ENCODE data around the gene MAGEF1.

The MAGEF1 gene

DNA sequence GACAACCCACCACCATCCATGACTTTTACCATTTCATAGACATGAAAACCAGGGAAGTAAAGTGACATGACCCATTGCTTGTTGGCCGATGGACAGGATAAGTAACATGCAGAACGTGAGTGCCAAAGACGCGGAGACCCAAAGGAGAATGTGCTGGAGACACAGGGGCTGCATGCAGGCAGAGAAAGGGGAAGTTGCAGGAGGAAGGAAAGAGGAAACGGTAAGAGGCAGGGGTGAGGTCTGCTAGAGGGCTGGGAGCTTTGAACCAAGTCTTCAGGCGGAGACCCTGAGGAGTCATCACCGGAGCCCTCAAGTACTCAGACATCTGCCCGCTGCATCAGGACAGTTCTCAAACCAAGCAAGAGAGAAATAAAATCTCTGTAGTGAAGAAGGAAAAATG is 34.9 kb downstream of the MAGEF1 start:
- Mint-ChIP-seq H3K9me3 (no peaks in the 10 kb centered on the region), H3K4me1 (peaks cover 3% of the 10 kb centered on the region), H3K36me3 (no peaks in the 10 kb centered on the region), H3K27ac (no peak overlapping the region), H3K27me3 (peaks cover 2% of the 10 kb centered on the region), H3K4me3 (no peak overlapping the region)

- H3K27ac Mint-ChIP-seq = no peak overlapping the region
- H3K4me3 Mint-ChIP-seq = no peak overlapping the region
- peaks cover 2% of the 10 kb centered on the region for H3K27me3 Mint-ChIP-seq
- H3K9me3 Mint-ChIP-seq = no peaks in the 10 kb centered on the region
- no peaks in the 10 kb centered on the region for H3K36me3 Mint-ChIP-seq
- peaks cover 3% of the 10 kb centered on the region for H3K4me1 Mint-ChIP-seq
Observed at GRCh38 chr3:184674626-184675025, 37.2 kb downstream of the MAGEF1 start.

- Mint-ChIP-seq H3K9me3 (no peaks in the 10 kb centered on the region), H3K4me1 (peaks cover 3% of the 10 kb centered on the region), H3K4me3 (no peak overlapping the region), H3K27me3 (peaks cover 2% of the 10 kb centered on the region), H3K27ac (no peak overlapping the region), H3K36me3 (no peaks in the 10 kb centered on the region)
Observed at GRCh38 chr3:184672977-184673870, 38.6 kb downstream of the MAGEF1 start.

- no peak overlapping the region for H3K27ac Mint-ChIP-seq
- no peak overlapping the region for H3K4me3 Mint-ChIP-seq
- peaks cover 2% of the 10 kb centered on the region for H3K27me3 Mint-ChIP-seq
- H3K9me3 Mint-ChIP-seq = no peaks in the 10 kb centered on the region
- H3K4me1 Mint-ChIP-seq = peaks cover 3% of the 10 kb centered on the region
- H3K36me3 Mint-ChIP-seq = no peaks in the 10 kb centered on the region
Observed at GRCh38 chr3:184672335-184672734, 39.5 kb downstream of the MAGEF1 start.

DNA sequence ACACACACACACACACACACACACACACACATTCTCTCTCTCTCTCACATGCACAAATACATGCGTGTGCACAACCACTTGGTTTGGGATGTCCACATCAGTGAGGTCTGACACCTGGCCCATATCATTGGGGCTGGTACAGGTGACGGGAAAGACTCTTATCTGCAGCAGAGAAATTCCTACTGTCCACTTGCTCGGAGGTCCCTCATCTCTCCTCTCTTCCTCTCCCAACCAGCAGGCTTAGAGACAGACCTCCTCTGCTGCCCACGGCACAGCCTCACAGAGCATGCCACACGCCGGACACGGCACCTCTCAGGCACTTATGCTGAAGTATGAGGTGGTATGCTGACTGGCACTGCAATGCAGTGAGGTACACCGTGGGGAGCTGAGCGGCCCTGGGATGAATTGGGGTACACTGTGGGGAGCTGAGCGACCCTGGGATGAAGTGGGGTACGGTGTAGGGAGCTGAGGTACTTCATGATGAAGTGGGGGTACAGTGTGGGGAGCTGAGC is 41.7 kb downstream of the MAGEF1 start:
- H3K4me1 Mint-ChIP-seq = no peaks in the 10 kb centered on the region
- H3K27me3 Mint-ChIP-seq = peaks cover 6% of the 10 kb centered on the region
- no peaks in the 10 kb centered on the region for H3K9me3 Mint-ChIP-seq
- no peak overlapping the region for H3K4me3 Mint-ChIP-seq
- no peak overlapping the region for H3K27ac Mint-ChIP-seq
- H3K36me3 Mint-ChIP-seq = no peaks in the 10 kb centered on the region

DNA sequence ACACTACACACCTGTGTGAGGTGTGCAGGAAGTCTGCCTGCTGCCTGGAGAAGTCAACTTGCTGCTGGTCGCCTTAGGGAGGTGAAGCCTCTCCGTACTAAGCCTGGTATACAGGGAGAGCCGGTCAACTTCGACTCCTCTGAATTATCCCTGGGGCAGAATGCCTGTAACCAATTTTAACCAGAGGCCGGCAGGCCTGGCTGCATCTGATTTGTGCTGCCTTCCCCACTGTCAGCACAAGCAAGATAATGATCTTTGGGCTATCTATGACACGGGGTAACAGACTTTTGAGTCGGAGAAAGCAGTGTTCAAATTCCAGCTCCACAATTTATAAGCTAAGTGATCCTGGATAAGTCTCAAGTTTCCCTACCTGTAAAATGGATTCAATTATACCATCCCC is 42.3 kb downstream of the MAGEF1 start:
- H3K4me1 Mint-ChIP-seq = no peaks in the 10 kb centered on the region
- no peak overlapping the region for H3K27ac Mint-ChIP-seq
- H3K4me3 Mint-ChIP-seq = no peak overlapping the region
- H3K9me3 Mint-ChIP-seq = no peaks in the 10 kb centered on the region
- H3K27me3 Mint-ChIP-seq = peaks cover 4% of the 10 kb centered on the region
- H3K36me3 Mint-ChIP-seq = no peaks in the 10 kb centered on the region

GRCh38 chr3:184666442-184666841 is 45.4 kb downstream of the MAGEF1 start:
- no peak overlapping the region for H3K27ac Mint-ChIP-seq
- no peaks in the 10 kb centered on the region for H3K9me3 Mint-ChIP-seq
- no peaks in the 10 kb centered on the region for H3K36me3 Mint-ChIP-seq
- H3K4me3 Mint-ChIP-seq = no peak overlapping the region
- H3K4me1 Mint-ChIP-seq = no peaks in the 10 kb centered on the region
- H3K27me3 Mint-ChIP-seq = peaks cover 4% of the 10 kb centered on the region

DNA sequence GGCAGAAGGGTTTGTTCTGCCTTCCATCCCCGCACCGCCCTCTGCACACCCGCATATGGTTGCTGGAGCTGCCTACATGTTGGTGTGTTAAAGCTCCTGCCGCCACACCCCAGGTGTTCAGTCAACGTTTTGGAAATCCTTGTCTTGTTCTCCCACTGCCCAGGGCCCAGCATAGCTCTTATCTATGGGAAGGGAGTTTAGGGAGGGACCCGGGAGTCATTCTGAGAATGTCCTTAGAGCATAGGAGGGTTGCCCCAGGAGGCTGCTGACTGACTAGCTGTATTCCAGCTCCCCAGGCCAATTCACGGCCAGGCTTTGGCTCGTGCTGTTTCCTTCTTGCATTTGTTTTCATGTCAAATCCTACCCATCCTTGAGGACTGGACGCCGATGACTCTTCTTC is 46.8 kb downstream of the MAGEF1 start:
- H3K36me3 Mint-ChIP-seq = no peaks in the 10 kb centered on the region
- H3K4me1 Mint-ChIP-seq = no peaks in the 10 kb centered on the region
- H3K9me3 Mint-ChIP-seq = no peaks in the 10 kb centered on the region
- peaks cover 4% of the 10 kb centered on the region for H3K27me3 Mint-ChIP-seq
- H3K27ac Mint-ChIP-seq = no peak overlapping the region
- H3K4me3 Mint-ChIP-seq = no peak overlapping the region

DNA sequence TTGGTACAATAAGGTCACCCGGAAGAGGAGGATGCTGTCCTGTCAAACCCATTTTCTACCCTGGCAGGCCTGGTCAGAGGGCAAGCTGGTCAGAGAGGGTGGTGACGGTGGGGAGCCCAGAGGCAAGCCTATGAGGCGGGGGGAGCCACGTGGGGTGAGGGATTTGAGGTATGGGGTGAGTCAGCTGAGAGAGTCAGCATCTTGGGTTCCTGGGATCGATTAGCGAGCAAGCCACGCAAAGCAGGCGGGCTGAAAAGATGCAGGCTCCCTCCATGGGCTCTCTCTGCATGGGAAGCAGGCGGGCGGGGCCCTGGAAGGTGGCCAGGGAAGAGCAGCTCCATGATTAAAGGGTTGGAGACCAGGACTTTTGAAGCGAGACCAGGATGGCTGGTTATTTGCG is 48.1 kb downstream of the MAGEF1 start:
- Mint-ChIP-seq H3K4me1 (no peaks in the 10 kb centered on the region), H3K4me3 (no peak overlapping the region), H3K36me3 (no peaks in the 10 kb centered on the region), H3K27me3 (peaks cover 4% of the 10 kb centered on the region), H3K27ac (no peak overlapping the region), H3K9me3 (no peaks in the 10 kb centered on the region)

DNA sequence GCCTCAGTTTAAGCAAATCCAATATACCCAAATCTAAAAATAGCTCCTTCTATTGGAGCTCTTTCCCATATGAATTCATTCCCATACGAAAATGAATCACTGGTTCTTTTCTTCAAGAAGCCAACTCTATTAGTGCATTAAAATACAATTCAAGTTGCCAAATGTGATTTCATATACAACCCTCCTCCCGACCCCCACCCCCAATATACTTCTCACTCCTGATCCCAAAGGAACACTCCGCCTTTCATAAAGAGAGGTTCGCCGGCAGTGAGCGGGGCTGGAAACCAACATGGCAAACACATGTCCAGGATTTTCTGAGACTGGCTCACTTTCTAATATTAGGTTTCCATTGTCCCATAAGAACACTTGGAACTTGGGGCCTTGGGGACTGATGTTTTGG is 48.5 kb downstream of the MAGEF1 start:
- Mint-ChIP-seq H3K36me3 (no peaks in the 10 kb centered on the region), H3K27me3 (peaks cover 4% of the 10 kb centered on the region), H3K4me3 (no peak overlapping the region), H3K27ac (no peak overlapping the region), H3K4me1 (no peaks in the 10 kb centered on the region), H3K9me3 (no peaks in the 10 kb centered on the region)

- Mint-ChIP-seq H3K36me3 (no peaks in the 10 kb centered on the region), H3K4me3 (no peak overlapping the region), H3K27me3 (peaks cover 4% of the 10 kb centered on the region), H3K27ac (no peak overlapping the region), H3K9me3 (no peaks in the 10 kb centered on the region), H3K4me1 (no peaks in the 10 kb centered on the region)
Observed at GRCh38 chr3:184662187-184662586, 49.7 kb downstream of the MAGEF1 start.

- Mint-ChIP-seq H3K4me3 (no peak overlapping the region), H3K4me1 (no peaks in the 10 kb centered on the region), H3K36me3 (no peaks in the 10 kb centered on the region), H3K27ac (no peak overlapping the region), H3K9me3 (no peaks in the 10 kb centered on the region), H3K27me3 (no peaks in the 10 kb centered on the region)
Observed at GRCh38 chr3:184660931-184661330, 50.9 kb downstream of the MAGEF1 start.

Data from activated naive CD4-positive, alpha-beta T cell treated with anti-CD3 and anti-CD28 coated beads, Interleukin-2, amount 50 U/mL, for 24 hours (primary cell).